HAP-1 (cell line): ENCODE measurements around the gene BAG5.

Experiments used
- DNase-seq, 2 experiments: peaks; one replicate each; pipeline ENCODE4 v3.0.0-alpha.2; 2016 to 2020; ENCODE audit warnings: low spot score in 2 of 2
- H3K27me3 ChIP-seq: fragments of 250-450 bp; sonication (Bioruptor Pico); 2 replicates; pipeline ENCODE4 v1.5.1; 2020; ENCODE audit warnings: low read depth, mild to moderate bottlenecking, moderate library complexity
- H3K36me3 ChIP-seq: fragments of 250-450 bp; sonication (Bioruptor Pico); replicated peaks from 2 replicates; pipeline ENCODE4 v1.5.1; 2020; ENCODE audit warnings: mild to moderate bottlenecking
- H3K4me1 ChIP-seq: fragments of 250-450 bp; sonication (Bioruptor Pico); 2 replicates; pipeline ENCODE4 v1.5.1; 2020; ENCODE audit warnings: mild to moderate bottlenecking
- H3K4me3 ChIP-seq: fragments of 250-450 bp; sonication (Bioruptor Pico); 2 replicates; pipeline ENCODE4 v1.5.1; 2020; ENCODE audit warnings: mild to moderate bottlenecking, moderate library complexity
- H3K9me3 ChIP-seq: fragments of 250-450 bp; sonication (Bioruptor Pico); 2 replicates; pipeline ENCODE4 v1.5.1; 2020; ENCODE audit warnings: mild to moderate bottlenecking, moderate library complexity
- in situ Hi-C: fragments of 300-500 bp; cut with MboI; formaldehyde crosslinking; loops from 3 replicates; pipeline ENCODE4 v1.14.3; 2020; ENCODE audit warnings: low sequenced_read_pairs, inconsistent platforms, mixed read lengths

Gene BAG5

GRCh38 chr14:103538291-103539055 is 24.0 kb downstream of the BAG5 start:
- no peak for DNase-seq
- Histone ChIP-seq H3K4me3 (no peak overlapping the region), H3K27me3 (no peaks in the 10 kb centered on the region), H3K4me1 (peaks cover 16% of the 10 kb centered on the region), H3K9me3 (no peaks in the 10 kb centered on the region), H3K36me3 (peaks cover 4% of the 10 kb centered on the region)
- in situ Hi-C loops = no loop called here

- peaks cover 14% of the 10 kb centered on the region for H3K36me3 ChIP-seq
- no peak overlapping the region for H3K4me3 ChIP-seq
- H3K9me3 ChIP-seq = no peaks in the 10 kb centered on the region
- in situ Hi-C loops = no loop called here
- peaks cover 6% of the 10 kb centered on the region for H3K4me1 ChIP-seq
- H3K27me3 ChIP-seq = no peaks in the 10 kb centered on the region
- DNase-seq = no peak
Observed at GRCh38 chr14:103537175-103537990, 25.1 kb downstream of the BAG5 start.

GRCh38 chr14:103536693-103537092 is 25.8 kb downstream of the BAG5 start:
- no peaks in the 10 kb centered on the region for H3K9me3 ChIP-seq
- in situ Hi-C loops = no loop called here
- H3K27me3 ChIP-seq = no peaks in the 10 kb centered on the region
- peaks cover 3% of the 10 kb centered on the region; the same call in 1 of the 2 replicates for H3K4me1 ChIP-seq
- no peak for DNase-seq
- no peak overlapping the region for H3K4me3 ChIP-seq
- peaks cover 17% of the 10 kb centered on the region for H3K36me3 ChIP-seq

- Histone ChIP-seq H3K36me3 (peaks cover 18% of the 10 kb centered on the region), H3K4me1 (peaks cover 3% of the 10 kb centered on the region; the same call in 1 of the 2 replicates), H3K4me3 (no peak overlapping the region), H3K27me3 (no peaks in the 10 kb centered on the region), H3K9me3 (no peaks in the 10 kb centered on the region)
- in situ Hi-C loops = no loop called here
- no peak for DNase-seq
Observed at GRCh38 chr14:103535891-103536565, 26.4 kb downstream of the BAG5 start.

- H3K27me3 ChIP-seq = no peaks in the 10 kb centered on the region
- in situ Hi-C loops = no loop called here
- H3K4me1 ChIP-seq = peaks cover under 1% of the 10 kb centered on the region; the same call in 1 of the 2 replicates
- H3K4me3 ChIP-seq = no peak overlapping the region
- H3K36me3 ChIP-seq = peaks cover 26% of the 10 kb centered on the region
- DNase-seq = no peak
- no peaks in the 10 kb centered on the region for H3K9me3 ChIP-seq
Observed at GRCh38 chr14:103535081-103535890, 27.2 kb downstream of the BAG5 start.

- no peak for DNase-seq
- no peak overlapping the region for H3K4me3 ChIP-seq
- no peaks in the 10 kb centered on the region for H3K27me3 ChIP-seq
- H3K4me1 ChIP-seq = peaks cover 7% of the 10 kb centered on the region; the same call in 1 of the 2 replicates
- peaks cover 28% of the 10 kb centered on the region for H3K36me3 ChIP-seq
- in situ Hi-C loops = no loop called here
- no peaks in the 10 kb centered on the region for H3K9me3 ChIP-seq
Observed at GRCh38 chr14:103534576-103535061, 27.8 kb downstream of the BAG5 start.

GRCh38 chr14:103533999-103534575 is 28.4 kb downstream of the BAG5 start:
- Histone ChIP-seq H3K4me3 (no peak overlapping the region), H3K9me3 (no peaks in the 10 kb centered on the region), H3K36me3 (peaks cover 28% of the 10 kb centered on the region), H3K4me1 (peaks cover 7% of the 10 kb centered on the region; the same call in 1 of the 2 replicates), H3K27me3 (no peaks in the 10 kb centered on the region)
- in situ Hi-C loops = no loop called here
- no peak for DNase-seq

- peaks cover 28% of the 10 kb centered on the region for H3K36me3 ChIP-seq
- H3K9me3 ChIP-seq = no peaks in the 10 kb centered on the region
- H3K4me1 ChIP-seq = peaks cover 10% of the 10 kb centered on the region
- no peak for DNase-seq
- H3K4me3 ChIP-seq = no peak overlapping the region
- in situ Hi-C loops = no loop called here
- H3K27me3 ChIP-seq = no peaks in the 10 kb centered on the region
Observed at GRCh38 chr14:103533137-103533998, 29.1 kb downstream of the BAG5 start.

- in situ Hi-C loops = no loop called here
- peaks cover 28% of the 10 kb centered on the region for H3K36me3 ChIP-seq
Observed at GRCh38 chr14:103532216-103533136, 30.0 kb downstream of the BAG5 start.

GRCh38 chr14:103531421-103532215 is 30.8 kb downstream of the BAG5 start:
- H3K4me1 ChIP-seq = peaks cover 16% of the 10 kb centered on the region
- in situ Hi-C loops = no loop called here
- peaks cover 28% of the 10 kb centered on the region for H3K36me3 ChIP-seq
- H3K4me3 ChIP-seq = no peak overlapping the region
- no peak for DNase-seq
- no peaks in the 10 kb centered on the region for H3K9me3 ChIP-seq
- no peaks in the 10 kb centered on the region for H3K27me3 ChIP-seq

More at GRCh38 chr14:103532216-103533136, 30.0 kb downstream of the BAG5 start:
- Histone ChIP-seq H3K4me1 (peaks cover 16% of the 10 kb centered on the region), H3K4me3 (no peak overlapping the region), H3K27me3 (no peaks in the 10 kb centered on the region), H3K9me3 (no peaks in the 10 kb centered on the region)
- no peak for DNase-seq

GRCh38 chr14:103530831-103531230 is 31.6 kb downstream of the BAG5 start:
- H3K4me3 ChIP-seq = no peak overlapping the region
- no peaks in the 10 kb centered on the region for H3K9me3 ChIP-seq
- H3K36me3 ChIP-seq = peaks cover 28% of the 10 kb centered on the region
- no peak for DNase-seq
- in situ Hi-C loops = no loop called here
- H3K27me3 ChIP-seq = no peaks in the 10 kb centered on the region
- peaks cover 16% of the 10 kb centered on the region for H3K4me1 ChIP-seq
